ENCODE data around the gene FAM98A. TPM values are rescaled to one million over a fixed set of nuclear protein-coding genes. Genes with fewer than 3 reads are reported as not detected.

FAM98A gene
- total and polyA plus RNA-seq, 7 donors: 11.8 to 53.2 (median 20.9) TPM

GRCh38 chr2:33541243-33541642 lies 57.9 kb downstream of the FAM98A start:
- no peaks in the 10 kb centered on the region for H3K36me3 ChIP-seq
- no peak overlapping the region for H3K4me3 ChIP-seq
- H3K4me1 ChIP-seq: no peaks in the 10 kb centered on the region
- intact Hi-C loops (cut with DNase I): no loop called here
- DNase-seq: no peak
- no peaks in the 10 kb centered on the region for H3K9me3 ChIP-seq
- TF ChIP-seq POLR2A (IDR thresholded peaks at IDR 0.05) (no peak), POLR2AphosphoS5 (IDR thresholded peaks at IDR 0.05) (no peak), EP300 (IDR thresholded peaks at IDR 0.05) (no peak), CTCF (IDR thresholded peaks at IDR 0.05) (no peak)
- WGBS, 2 donors: 87 to 94% methylated on average over 4 of the region's 4 CpGs
- H3K27me3 ChIP-seq: peaks cover 0 to 4% (median 0%) of the 10 kb centered on the region in 3 donors
- no peak overlapping the region for H3K27ac ChIP-seq

- no peak overlapping the region for H3K4me3 ChIP-seq
- H3K27me3 ChIP-seq: no peaks in the 10 kb centered on the region
- H3K36me3 ChIP-seq: no peaks in the 10 kb centered on the region
- H3K9me3 ChIP-seq: no peaks in the 10 kb centered on the region
- no peaks in the 10 kb centered on the region for H3K4me1 ChIP-seq
- H3K27ac ChIP-seq: no peak overlapping the region
- TF ChIP-seq POLR2AphosphoS5 (IDR thresholded peaks at IDR 0.05) (no peak), POLR2A (IDR thresholded peaks at IDR 0.05) (no peak), EP300 (IDR thresholded peaks at IDR 0.05) (no peak), CTCF (IDR thresholded peaks at IDR 0.05) (no peak)
- WGBS, 2 donors: 88 to 91% methylated on average over 3 of the region's 3 CpGs
- no peak for DNase-seq
- intact Hi-C loops (cut with DNase I): no loop called here
These were observed 63.7 kb downstream of the FAM98A start for GRCh38 chr2:33535421-33535820.

Small RNAs within 50 kb of the gene (small RNA-seq; reads per million reads assigned to genes)
- gene ATP6V0E1P3: 0 reads per million in 3 donors

Other genes starting within 250 kb of the FAM98A start
- gene RASGRP3, start 122.7 kb downstream of the FAM98A start, total RNA-seq: 10 to 100 TPM in 1 of 4 donors, 1 to 10 TPM in 3; 3.9 to 14.7 (median 8.9) TPM
- gene RASGRP3, start 122.7 kb downstream of the FAM98A start, polyA plus RNA-seq: 1 to 10 TPM; 1.8 to 6.7 (median 4.4) TPM

Measured in sigmoid colon (tissue), 7 donors.